ENCODE data around the gene UNC50.

GRCh38 chr2:98605076-98605475, 3.3 kb upstream of the UNC50 start:
- TF ChIP-seq POLR2AphosphoS5 (IDR thresholded peaks at IDR 0.05; ENCODE audit: low read depth) (no peak), CTCF (IDR thresholded peaks at IDR 0.05; ENCODE audit: insufficient read depth, low read length) (no peak), REST (IDR thresholded peaks at IDR 0.05; ENCODE audit: insufficient replicate concordance, low read depth) (no peak), GABPA (IDR thresholded peaks at IDR 0.05; ENCODE audit: low read depth) (no peak), SPI1 (IDR thresholded peaks at IDR 0.05; ENCODE audit: borderline replicate concordance, low read depth) (no peak)
